Raji (cell line): Measurements from ENCODE around the gene WDR90.
A peak's percentile ranks its signal among the peaks of the same experiment; 100 is the strongest.

Source experiments
- POLR2A ChIP-seq: IDR thresholded peaks from 2 replicates; pipeline ENCODE4 v1.6.1; 2011; ENCODE audit warnings: low read depth, low read length, control low read depth; ENCODE audit not compliant: insufficient read depth

WDR90 gene

DNA sequence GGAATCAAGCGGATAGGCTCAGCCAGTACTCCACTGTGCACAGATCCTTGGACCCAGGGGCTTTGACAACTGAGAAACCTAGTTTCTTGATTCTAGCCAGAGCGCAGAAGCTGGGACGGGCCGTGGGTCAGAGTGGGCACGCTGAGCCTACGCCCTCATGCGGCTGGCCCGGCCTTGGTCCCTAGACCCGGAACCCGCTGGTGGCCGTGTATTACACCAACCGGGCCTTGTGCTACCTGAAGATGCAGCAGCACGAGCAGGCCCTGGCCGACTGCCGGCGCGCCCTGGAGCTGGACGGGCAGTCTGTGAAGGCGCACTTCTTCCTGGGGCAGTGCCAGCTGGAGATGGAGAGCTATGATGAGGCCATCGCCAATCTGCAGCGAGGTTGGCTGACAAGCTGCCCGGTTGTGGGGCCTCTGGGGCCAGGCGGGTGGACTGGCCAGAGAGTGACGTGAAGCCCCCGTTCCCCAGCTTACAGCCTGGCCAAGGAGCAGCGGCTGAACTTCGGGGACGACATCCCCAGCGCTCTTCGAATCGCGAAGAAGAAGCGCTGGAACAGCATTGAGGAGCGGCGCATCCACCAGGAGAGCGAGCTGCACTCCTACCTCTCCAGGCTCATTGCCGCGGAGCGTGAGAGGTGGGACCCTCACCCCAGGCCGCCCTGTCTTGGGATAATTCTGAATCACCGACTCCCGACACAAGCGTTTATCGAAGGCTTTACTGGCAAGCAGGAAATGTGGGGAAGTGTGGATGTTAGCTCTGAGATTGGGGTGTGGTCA lies 32.0 kb downstream of the WDR90 start:
- TF ChIP-seq POLR2A, result no peak

DNA sequence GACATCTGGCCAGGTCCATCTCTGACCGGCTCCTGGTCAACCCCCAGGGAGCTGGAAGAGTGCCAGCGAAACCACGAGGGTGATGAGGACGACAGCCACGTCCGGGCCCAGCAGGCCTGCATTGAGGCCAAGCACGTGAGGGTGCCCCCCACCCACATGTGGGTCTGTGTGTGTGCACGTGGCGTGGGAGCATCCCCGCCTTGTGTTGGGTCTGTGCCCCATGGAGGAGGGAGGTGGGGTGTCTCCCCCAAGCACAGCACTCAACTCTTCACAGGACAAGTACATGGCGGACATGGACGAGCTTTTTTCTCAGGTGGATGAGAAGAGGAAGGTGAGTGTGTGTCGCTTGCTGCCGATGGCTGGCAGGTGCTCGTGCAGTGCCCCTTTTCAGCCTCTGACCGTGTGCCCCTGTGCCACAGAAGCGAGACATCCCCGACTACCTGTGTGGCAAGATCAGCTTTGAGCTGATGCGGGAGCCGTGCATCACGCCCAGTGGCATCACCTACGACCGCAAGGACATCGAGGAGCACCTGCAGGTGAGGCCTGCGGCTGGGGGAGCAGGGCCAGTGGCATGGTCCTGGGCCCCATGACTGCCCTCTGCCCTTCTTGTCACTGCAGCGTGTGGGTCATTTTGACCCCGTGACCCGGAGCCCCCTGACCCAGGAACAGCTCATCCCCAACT lies 32.7 kb downstream of the WDR90 start:
- TF ChIP-seq POLR2A, result 0 out of 2 replicates have a peak, but pooled peaks have one; percentile 41

DNA sequence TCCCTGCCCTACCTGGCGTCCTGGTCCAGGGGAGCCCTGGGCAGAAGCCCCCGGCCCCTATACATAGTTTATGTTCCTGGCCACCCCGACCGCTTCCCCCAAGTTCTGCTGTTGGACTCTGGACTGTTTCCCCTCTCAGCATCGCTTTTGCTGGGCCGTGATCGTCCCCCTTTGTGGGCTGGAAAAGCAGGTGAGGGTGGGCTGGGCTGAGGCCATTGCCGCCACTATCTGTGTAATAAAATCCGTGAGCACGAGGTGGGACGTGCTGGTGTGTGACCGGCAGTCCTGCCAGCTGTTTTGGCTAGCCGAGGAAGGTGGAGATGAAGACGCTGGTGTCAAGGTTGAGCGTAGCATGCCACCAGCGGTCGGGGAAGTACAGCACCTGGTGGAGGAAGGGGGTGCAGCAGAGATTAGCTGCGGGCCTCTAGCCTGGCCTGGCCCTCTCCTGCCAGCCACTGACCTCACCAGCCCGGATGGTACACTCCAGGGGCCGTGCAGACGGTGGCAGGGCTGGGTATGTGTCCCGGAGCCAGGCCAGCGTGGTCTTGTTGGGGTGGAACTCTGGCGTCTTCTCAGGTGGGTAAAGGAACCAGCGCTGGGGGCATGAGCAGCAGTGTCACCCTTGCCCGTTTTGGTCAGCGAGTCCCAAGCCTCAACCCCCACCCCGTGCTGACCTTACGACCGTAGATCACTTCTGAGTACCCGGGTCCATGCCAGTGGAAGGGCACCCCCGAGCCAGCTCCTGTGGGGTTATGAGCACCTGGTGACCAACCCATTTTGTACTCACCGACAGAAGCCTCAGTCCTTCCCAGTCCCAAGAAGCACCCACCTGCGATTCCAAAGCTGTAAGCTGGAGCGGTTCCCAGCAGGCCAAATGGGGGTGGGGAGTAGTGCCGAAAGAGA lies 33.6 kb downstream of the WDR90 start:
- peak; percentile 45 for TF ChIP-seq POLR2A

DNA sequence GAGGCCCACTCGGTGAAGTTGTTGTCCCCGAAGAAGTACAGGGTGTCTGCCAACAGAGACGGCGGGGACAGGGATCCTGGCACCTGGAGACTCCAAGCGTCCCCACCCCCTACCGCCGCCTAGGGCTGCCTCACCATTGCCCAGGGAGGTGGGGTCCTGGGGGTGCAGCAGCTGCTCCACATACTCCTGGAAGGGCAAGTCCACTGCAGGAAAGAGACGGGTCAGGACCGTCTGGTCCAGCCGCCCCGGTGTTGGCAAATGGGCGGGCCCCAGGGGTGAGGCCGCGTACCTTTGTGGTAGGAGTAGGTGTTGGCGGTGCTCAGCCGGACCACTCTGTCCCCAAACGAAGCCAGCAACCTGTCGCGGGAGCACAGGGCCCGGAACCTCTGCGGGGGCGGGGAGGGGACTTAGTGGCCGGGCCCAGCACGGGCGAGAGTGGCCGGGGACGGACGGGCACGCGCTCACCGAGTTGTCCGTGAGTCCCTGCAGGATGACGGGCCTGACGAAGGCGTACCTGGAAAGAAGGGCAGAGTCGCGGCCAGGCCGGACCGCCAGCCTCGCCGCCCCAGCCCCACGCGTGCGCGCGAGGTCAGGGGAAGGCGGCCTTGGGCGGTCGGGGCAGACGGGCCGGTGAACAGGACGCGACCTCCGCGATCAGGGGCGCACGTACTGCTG lies 34.4 kb downstream of the WDR90 start:
- TF ChIP-seq POLR2A, result no peak

DNA sequence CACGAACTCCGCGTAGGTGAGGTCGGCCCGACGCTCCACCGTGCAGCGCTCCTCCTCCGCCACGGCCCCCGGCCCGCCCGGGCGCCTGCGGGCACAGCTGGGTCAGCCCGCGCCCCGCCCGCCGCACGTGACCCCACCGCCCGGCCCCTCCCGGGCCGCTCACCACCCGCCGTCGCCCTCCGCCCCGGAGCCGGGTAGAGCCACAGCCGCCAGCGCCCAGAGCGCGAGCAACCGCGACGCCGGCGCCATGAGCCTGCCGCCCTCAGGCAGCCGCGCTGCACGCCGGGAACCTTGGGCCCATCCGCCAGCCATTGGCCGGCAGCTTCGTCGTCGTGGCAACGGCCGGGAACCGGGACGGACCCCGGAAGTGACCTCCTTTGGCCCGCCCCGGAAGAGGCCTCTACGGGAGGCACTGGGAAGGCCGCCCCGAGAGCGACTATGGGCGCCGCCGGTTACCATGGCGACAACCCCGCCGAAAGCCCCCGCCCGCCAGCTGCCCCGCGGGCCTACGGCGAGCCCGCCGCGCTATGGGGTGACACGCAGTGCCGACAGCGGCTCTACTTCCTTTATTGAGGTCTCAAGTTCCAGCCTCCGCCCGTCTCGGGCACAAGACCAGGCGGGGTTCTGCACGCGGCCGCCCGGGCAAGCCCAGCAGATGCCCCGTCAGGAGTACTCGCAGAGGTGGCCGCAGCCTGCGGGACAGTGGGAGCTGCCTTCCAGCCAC lies 35.1 kb downstream of the WDR90 start, which contains the start of gene JMJD8:
JMJD8 (minus strand) TSS at position 264 of the 724 bp plus-strand sequence; CDS start at position 249, 15 bp downstream.
- peak; percentile 89 for TF ChIP-seq POLR2A

DNA sequence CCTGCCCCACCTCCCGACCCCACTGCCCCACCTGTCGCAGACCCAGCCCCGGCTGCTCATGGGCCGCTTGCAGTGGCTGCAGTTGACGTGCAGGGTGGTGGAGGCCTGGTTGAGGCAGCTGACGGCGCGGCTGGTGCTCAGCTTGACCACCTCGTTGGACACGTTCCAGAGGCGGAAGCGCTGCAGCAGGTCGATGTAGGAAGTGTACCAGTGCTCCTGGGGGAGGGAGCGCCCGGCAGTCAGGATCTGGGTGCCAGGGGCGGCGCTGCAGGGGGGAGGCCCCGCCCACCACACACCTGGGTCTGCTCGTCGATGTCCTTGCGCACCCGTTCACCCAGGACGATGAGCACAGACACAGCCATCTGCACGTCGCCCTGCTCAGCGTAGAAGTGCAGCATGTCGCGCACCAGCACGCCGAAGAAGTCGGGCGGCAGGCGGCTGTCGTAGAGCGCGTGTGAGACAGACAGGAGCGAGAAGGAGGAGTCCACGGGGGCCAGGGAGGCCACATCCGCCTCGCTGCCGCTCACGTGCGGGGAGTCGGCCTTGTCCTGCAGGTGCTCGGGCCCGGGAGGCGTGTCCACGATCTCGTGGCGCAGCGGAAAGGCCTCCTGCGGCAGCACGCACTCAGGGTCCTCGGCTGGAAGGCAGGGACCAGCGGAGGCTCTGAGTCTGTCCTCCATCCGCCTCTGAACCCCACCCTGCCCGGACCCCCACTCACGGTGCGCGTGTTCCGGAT lies 36.0 kb downstream of the WDR90 start:
- TF ChIP-seq POLR2A, result no peak

DNA sequence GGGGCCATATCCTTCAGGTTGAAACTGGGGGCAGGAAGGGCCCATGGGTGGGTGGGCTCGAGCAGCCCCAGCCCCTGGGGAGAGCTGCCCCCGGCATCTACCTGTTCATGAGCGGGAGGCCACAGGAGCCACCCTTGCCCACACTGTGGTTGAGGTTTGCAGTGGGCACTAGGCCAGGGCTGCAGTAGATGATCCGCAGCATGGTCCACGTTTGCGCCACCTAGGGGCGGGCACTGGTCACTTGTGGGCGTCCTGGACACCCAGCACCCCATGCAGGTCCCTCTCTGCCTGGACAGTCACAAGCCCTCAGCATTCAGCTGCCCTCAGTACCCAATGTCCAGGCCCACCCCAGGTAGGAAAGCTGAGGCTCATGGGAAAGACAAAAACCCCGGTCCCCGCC lies 36.8 kb downstream of the WDR90 start:
- no peak for TF ChIP-seq POLR2A

DNA sequence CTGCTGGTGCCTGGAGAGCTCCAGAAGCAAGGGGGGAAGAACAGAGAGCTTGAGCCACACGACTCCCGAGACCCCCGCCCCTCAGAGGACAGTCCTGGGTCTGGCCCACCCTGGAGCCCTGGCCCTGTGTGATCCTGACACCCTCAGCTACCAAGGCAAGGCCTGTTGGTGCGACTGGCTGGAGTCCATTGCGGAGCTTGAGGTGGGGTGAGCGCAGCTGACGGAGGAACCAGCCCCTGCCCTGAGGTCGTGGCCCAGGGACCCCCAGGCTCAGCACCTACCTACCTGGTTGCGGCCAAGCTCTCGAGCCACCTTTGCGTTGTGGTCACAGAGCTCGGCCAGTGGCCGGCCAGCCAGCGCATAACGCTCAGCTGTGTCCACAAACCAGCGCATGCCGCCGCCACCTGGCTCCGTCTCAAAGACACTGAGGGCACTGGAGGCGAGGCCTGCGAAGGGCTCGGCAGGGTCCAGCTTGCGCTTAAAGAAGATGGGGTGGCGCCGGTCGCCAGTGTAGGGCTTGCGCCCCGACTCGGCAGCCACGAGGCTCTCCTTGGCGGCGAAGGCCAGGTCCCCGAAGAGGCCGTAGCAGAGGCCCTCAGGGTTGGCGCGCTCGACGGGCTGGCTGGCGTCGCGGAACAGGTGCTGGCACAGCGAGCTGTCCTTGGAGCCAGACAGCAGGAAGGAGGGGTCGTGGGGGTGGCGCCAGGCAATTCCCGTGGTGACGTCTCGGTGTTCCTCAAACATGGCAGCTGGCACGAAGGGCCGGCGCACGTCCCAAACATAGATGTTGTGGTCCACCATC lies 37.5 kb downstream of the WDR90 start:
- no peak for TF ChIP-seq POLR2A

DNA sequence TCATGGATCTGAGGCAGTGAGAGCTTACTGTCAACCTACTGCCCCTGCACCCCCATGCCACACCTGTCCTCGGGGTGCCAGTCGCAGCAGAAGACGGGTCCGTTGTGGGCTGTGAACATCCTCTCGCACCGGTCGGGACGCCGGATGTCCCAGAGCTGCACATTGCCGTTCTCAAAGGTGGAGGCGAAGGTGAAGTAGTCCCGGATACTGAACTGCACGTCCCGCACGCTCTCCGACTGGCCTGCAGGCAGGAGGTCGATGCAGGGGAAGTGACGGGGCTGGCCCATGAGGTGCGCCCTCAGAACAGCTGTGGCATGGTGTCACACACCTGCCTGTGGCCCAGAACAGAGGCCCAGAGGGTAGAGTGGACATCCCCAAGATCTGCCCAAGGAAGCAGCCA lies 38.3 kb downstream of the WDR90 start:
- TF ChIP-seq POLR2A, result no peak

DNA sequence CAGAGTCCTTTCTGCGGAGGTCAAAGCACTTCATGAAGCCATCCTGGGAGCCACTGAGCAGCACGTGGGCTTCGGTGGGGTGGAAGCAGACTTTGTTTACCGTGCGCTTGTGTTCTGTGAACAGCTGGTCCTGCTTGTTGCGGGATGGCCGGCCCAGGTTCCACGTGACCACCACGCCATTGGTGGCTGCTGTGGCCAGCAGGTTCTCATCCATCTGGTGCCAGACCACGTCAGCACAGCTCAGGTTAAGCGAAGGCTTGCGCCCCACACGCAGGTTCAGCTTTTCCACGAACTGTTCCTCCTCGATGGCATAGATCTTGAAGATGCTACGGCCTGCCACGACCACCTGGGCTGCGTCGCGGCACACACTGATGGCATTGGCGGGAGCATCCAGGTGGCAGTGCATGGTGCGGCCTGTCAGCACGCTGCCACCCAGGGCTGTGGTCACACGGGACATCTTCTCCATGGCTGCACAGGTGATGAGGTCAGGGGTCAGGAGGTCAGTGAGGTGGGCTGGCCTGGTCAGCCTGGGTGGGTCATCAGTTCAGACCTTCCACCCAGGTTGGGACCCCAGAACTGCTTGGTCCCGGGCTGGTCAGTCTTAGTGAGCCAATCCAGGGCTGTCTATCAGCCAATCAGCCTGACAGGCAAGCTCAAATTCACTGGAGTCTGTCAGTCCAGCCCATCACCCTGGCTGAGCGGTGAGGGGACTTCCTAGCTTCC lies 40.2 kb downstream of the WDR90 start:
- TF ChIP-seq POLR2A, result peak; percentile 44; the same call in 1 of the 2 replicates

DNA sequence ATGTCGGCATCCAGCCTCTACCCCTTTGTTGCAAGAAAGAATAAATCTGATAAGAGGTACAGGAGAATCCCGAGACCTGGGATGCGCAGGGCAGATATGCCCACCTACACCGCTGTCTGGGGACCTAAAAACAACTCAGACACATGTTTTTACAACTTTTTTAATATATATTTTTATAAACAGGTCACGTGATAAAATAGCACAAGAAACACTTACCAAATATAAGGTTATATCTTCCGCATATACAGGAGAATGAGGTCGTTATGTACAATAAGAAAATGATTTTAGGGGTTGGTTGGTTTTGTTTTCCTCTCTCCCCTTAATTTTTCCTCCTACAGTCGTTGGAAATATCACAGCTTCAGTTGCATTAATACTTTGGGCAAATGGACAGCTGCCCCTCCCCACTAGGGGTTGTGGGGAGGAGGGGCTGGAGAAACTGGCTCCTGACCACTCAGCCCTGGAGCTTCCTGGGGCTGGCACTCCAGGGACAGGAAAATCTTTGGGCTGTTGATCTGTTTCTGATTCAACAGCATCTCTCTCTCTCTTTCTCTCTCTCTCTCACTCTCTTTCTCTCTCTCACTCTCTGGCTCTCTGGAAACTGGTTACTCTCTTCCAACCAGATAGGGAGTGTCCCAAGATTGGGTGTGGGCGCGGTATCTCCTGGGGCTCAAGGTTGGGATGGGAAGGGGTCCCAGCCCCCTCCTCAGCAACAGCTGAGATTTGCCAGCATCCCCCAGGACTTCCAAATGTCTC lies 43.4 kb downstream of the WDR90 start:
- no peak for TF ChIP-seq POLR2A
